ENCODE measurements around the gene IL17RE.

DNA sequence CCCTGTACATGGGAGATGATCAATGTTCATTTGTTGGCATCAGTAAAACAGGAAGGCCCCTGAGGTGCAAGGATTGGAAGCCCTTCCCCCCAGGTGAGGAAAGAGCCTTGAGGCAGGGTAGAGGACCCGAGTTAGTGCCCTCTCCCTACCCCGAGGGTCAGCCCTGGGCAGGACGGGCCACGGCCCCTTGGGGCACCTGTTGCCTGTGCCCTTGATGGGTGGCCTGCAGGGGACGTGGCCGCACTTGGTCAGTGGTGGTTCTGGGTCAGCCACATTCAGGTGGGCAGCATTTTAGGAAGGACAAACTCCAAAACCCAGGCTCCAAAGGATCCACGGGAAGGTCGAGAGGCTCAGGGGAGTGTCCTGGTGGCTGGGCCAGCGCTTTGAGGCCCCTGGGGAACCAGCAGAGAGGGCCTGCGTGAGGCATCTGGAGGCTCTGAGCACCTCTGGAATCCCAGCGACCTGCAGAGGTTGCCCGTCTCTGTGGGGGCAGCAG, 43.1 kb upstream of the IL17RE start:
- no peak for TF ChIP-seq EZH2phosphoT487 (IDR thresholded peaks at IDR 0.05; ENCODE audit: borderline replicate concordance, low read length)
- TF ChIP-seq, protein P1, sequence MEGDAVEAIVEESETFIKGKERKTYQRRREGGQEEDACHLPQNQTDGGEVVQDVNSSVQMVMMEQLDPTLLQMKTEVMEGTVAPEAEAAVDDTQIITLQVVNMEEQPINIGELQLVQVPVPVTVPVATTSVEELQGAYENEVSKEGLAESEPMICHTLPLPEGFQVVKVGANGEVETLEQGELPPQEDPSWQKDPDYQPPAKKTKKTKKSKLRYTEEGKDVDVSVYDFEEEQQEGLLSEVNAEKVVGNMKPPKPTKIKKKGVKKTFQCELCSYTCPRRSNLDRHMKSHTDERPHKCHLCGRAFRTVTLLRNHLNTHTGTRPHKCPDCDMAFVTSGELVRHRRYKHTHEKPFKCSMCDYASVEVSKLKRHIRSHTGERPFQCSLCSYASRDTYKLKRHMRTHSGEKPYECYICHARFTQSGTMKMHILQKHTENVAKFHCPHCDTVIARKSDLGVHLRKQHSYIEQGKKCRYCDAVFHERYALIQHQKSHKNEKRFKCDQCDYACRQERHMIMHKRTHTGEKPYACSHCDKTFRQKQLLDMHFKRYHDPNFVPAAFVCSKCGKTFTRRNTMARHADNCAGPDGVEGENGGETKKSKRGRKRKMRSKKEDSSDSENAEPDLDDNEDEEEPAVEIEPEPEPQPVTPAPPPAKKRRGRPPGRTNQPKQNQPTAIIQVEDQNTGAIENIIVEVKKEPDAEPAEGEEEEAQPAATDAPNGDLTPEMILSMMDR (conservative IDR thresholded peaks at IDR 0.05; ENCODE audit: low read depth, low read length), result no peak
- TF ChIP-seq EZH2 (IDR thresholded peaks at IDR 0.05; ENCODE audit: low read length, unreplicated experiment), result no peak

Data from PC-3 (cell line).